ENCODE measurements around the gene FLT4. TPM values are rescaled to one million over a fixed set of nuclear protein-coding genes. Genes with fewer than 3 reads are reported as not detected.
"Not testable (repeated sequence)": the region's sequence is repeated elsewhere in the genome, so short reads cannot be mapped to it uniquely, and the experiment has no call there.

Gene FLT4
- total RNA-seq, 1 donor from 2014 or later = 21.8 TPM

DNA sequence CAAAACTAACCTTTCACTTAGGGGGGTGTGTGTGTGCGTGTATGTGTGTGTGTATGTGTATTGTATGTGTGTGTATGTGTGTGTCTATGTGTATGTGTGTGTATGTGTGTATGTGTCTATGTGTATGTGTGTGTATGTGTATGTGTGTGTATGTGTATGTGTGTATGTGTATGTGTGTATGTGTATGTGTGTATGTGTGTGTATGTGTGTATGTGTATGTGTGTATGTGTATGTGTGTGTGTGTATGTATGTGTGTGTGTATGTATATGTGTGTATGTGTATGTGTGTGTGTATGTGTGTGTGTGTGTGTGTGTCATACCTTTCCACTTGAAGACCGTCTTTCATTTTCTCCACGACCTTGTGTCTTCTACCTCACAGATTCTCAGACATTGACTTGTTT is 20.8 kb upstream of the FLT4 start:
- DNase-seq = no peak

DNA sequence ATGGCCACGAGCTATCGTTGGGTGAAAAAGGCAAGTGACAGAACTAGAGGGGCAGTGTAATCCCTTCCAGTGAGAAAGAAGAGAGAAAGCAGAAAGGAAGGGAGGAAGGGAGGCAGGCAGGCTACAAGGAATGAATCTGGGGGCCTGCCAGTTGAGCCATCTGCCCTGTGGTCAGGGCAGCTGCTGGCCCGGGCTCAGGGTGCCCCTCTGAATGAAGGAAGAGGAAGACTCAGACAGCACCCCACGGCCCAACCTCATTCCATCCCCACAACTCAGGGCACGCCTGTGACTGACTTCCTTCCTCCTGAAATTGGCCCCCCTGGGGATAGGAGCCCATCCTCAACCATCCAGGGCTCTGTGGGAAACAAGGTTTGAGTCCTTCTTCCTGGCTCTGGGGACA is 20.3 kb upstream of the FLT4 start:
- DNase-seq = no peak

DNA sequence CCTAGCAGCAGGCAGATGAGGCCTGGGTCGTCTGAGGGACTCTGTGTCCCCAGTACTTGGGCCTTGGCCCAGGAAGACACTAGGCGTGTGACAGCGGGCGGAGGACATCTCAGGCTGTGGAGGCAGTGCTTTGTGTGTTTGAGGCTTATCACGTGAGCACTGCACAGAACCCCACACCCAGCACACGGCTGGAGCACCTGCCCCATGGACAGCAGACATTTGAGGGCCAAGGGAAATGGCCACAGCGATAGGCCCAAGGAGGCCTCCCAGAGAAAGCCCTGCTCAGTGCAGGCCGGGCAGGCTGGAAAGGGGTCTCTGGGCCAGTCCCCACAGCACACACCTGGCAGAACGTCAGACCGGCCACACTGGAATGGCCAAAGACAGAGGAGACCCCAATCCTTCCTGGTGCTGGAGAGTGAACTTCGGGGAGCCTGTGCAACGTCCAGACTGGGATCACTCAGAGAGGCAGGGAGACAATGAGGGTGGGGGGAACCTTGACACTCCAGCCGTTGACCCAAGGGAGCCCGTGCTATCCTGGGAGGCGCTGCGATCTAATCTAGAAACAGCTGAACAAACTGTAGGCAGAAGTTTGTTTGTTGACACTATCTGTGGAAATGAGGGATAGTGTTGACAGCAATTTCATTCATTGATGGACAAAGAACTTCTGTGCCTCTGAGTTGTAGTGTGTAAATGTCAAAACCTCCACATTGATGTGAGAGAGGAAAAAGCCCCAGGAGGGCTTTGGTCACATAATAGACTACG is 19.6 kb upstream of the FLT4 start:
- DNase-seq = no peak

DNA sequence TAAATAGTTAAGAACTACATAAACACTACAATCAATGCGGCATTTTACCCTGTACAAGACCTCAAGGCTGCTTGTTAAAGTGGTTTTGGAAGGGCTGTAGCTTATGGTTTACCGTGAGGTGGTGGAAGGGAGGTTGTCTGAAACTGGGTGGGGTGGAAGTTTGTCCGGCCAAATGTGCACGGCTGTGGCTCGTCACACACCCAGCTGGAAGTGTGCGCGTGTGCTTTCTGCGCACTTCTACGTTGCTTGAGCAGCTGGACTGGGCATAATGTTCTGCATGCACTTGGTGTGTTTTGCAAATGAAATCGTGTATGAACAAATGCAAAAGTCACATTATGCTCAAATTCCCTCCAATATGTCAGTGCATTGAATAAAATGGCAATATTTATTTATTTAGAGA is 17.4 kb upstream of the FLT4 start:
- no peak for DNase-seq

DNA sequence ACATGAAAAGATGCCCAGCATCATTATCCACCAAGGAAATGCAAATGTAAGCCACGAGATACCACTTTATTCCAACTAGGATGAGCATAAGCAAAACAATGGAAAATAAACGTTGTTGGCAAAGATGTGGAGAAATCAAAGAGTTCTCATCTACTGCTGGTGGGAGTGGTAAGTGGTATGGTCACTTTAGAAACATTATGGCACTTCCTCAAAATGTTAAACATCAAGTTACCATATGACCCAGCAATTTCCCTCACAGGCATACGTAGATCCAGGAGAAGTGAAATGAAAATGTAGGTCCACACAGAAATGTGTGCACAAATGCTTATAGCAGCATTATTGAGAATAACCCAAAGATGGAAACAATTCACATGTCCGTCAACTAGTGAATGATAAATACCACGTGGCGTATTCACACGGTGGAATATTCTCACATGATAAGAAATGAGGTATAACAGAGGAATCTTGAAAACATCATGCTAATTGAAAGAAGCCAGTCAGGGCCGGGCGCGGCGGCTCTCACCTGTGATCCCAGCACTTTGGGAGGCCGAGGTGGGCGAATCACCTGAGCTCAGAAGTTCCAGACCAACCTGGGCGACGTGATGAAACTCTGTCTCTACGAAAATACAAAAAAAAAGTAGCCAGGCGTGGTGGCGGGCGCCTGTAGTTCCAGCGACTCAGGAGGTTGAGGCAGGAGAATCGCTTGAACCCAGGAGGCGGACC is 16.4 kb upstream of the FLT4 start:
- no peak for DNase-seq

DNA sequence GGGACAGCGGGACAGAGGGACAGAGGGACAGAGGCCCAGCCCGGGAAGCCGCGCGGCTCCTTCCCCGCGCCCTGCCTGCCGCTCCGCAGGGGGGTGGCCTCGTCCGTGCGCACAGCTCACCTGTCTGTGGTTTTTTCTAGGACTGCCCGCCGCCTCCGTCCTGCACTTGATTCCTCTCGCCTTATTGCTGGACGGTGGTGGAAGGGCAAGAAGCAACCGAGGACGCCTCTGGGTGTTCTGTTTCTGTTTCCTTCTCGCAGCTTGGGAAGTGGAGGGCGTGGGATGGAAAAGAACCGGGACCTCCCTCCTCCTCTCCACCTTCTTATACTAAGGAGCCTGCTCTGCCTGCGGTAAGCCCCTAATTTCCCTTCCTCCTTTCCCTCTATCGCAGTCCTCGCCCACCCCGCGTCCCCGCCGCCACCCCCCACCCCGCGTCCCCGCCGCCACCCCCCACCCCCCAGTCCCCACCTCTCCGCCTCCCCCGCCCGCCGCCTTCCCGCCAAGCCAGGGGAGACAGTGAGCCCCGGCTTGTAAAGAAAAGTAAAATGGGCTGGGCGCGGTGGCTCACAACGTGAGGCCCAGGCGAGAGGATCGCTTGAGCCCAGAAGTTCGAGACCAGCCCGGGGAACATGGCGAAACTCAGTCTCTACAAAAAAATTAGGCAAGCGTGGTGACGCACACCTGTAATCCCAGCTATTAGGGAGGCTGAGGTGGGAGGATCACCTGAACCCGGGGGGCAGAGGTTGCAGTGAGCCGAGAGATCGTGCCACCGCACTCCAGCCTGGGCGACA is 9.6 kb upstream of the FLT4 start:
- no peak for DNase-seq

DNA sequence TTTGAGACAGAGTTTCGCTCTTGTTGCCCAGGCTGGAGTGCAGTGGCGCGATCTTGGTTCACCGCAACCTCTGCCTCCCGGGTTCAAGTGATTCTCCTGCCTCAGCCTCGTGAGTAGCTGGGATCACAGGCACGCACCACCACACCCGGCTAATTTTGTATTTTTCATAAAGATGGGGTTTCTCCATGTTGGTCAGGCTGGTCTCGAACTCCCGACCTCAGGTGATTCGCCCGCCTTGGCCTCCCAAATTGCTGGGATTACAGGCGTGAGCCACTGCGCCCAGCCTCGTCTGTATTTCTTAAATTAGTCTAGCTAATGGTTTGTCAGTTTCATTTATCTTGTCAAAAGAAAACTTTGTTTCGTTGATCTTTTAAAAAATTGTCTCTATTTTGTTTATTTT is 5.8 kb upstream of the FLT4 start:
- DNase-seq = not testable (repeated sequence)

DNA sequence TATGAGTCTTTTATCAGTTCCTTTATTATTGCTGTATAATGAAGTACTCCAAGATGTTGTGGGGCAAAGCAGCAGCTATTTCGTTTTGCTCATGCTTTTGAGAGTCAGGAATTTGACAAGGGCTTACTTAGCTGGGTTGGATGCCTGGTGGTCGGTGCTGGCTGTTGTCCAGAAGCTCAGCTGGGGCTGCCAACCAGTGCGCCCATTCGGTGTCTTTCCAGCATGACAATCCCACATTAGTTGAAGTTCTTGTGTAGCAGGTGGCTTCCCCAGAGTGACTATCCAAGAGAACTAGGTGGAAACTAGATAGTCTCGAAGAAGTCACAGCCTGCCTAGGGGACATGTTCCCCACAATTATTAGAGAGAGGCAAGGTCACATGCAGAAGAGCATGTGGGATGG is 3.4 kb upstream of the FLT4 start:
- DNase-seq = no peak

DNA sequence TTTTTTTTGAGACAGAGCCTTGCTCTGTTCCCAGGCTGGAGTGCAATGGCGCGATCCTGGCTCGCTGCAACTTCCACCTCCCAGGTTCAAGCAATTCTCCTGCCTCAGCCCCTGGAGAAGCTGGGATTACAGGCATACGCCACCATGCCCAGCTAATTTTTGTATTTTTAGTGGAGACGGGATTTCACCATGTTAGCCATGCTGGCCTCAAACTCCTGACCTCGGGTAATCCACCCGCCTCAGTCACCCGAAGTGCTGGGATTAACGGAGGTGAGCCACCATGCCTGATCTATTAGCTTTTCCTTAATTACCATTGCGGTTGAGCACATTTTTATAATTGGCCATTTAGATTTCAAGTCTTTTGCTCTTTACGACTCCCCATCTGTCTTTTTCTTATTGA is 2.9 kb upstream of the FLT4 start:
- DNase-seq = no peak

DNA sequence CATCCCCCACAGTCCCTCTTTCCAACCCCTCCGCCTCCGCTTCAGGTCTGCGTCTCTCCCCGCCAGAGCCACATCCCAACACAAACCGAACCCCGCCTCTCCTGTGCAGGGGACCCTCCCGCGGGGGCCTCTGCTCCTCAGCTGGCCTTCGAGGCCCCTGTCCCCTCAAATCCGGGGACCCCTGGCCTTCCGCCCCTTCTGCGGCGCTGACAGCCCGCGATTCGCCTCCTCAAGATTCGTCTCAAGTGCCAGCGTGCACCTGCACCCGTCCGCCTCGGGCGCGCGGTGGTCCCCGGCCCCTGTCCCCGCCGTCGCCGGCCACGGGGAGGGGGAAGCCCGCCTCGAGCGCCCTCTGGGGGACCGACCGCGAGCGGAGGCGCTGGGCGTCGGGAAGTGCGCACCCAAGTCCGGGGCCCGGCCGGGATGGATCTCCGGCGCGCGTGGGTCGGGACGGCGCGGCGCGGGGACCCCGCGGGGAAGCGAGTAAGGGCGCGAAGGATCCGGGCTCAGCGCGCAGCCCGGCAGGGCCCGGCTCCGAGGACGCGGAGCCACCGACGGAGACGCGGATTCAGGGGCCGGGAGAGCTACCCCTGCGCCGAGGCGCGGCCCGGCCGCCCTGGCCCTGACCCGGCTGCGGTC is 623 bp downstream of the FLT4 start:
- no peak for DNase-seq

DNA sequence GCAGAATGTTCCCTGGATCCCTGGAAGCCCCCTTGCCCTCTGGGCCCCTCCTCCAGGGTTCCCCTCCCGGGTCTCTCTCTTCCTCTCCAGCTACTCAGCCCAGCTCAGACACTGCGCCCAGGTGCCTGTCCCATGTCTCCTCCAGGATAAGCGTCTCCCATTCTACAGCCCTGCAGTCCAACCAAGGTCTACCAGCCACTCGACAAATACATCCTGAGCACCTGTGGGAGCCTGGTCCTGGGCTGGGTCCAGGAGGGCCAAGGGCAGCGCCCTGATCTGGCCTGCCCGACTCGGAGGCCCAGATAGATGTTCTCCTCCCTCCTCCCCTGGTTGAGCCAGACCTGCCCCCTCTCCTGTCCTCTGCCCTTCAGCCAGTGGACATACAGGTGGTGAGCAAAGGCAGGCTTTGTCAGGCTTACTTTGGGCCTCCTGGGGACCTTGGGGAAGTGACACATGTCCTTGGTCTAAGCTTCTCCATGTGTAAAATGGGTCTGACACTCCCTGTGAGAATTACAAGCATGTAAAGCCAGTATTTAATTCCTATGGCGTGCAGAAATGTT is 1.4 kb downstream of the FLT4 start:
- no peak for DNase-seq

DNA sequence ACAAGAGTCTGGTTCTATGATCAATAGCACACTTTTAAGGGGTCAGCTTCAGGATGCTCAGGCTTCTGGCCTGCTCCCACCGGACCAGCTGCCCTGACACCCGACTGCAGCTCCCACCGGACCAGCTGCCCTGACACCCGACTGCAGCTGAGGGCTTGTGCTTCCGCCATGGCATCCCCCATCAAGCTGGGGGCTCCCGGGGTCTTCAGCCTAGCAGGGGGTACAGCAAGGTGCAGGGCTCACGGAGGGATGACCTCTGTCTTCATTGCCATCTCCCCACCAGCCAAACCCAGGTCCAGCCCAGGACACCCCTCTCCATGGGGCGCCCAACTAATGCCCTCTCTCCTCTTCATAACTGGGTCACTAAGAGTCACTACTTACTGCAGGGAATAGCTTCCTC is 1.9 kb downstream of the FLT4 start:
- DNase-seq = no peak

DNA sequence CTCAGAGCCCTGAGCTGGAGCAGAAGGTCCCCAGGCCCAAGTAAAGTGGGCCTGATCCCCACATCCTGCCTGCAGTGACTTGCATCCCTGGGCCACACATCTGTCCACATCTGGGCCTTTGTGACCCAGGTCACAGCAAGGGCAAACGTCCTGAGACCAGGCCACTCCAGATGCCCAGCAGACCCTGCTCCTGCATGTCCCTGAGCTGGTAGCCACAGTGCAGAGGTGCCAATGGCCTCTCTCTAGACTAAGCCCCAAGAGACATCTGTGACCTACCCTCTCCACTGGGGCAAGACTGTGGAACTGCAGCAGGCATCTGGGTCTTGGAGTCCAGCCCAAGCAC is 2.5 kb downstream of the FLT4 start:
- DNase-seq = no peak

DNA sequence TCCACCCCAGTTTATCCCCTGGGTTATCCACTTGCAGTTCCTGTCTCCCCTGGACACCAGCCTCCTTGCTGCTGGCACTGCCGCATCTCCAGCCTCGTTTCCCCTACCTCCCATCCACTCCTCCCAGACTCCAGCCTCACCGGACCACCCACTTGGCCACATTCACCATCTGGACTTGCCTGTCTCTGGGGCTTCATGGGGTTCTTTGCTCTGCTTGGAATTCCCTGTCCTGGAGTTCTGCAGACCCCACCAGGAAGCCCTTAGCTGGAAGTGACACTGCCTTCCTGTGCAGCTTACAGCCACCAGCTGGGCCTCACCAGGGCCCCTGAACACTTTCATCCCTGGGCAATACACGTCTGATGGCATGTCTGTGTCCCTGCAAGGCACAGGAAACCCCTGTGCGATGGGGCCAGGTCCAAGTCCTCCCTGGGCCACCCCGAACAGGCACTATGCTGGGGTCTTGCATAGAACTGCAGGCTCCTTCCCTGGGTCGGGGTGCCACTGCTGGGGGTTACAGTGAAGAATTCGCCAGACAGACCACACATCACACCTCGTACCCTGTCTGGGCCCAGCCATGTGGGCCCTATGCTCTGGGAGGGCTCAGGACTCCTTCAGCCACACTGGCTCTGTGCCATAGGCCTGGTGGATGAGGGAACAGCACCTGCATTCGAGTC is 3.0 kb downstream of the FLT4 start:
- no peak for DNase-seq

DNA sequence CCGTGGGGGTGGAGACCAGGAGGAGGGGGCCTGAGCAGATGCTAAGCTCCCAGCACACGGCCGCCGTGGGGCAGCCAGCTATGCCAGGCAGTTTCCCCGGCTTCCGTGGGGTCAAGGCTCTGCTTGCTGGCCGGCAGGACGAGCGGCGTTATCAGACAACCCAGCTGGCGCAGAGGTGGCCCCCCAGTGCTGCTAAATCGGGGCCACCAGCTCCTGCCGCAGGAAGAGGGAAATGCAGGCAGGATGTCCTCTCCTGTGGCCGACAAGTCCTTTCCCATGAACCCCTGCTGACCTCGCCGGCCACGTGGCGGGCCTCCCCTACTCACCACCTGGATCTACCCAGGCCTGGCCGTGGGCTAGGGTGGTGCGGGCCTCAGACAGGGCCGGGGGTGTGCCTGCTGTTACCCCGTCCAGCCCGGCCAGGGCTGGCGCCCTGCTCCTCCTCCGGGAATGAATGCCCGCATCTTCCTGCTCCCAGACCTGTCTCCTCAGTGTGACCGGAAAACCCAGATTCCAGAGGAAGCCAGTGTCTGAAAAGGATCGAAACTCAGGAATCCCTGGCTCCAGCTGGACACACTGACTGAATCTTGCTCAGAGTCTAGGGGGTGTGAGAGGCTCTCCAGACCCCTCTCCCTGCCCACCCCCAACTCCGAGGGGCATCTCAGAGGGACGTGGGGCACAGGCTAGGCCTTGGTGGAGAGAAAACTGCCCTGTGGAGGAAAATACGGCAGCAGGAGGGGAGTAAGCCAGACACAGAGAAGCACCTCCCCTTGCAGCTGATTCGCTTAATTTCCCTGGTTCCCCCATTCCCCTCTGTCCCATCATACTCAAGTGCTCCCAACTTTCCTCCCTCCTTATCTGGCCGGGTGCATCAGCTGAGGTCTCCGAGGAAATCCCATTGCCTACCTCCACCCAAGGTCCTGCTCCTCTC is 3.9 kb downstream of the FLT4 start:
- no peak for DNase-seq

DNA sequence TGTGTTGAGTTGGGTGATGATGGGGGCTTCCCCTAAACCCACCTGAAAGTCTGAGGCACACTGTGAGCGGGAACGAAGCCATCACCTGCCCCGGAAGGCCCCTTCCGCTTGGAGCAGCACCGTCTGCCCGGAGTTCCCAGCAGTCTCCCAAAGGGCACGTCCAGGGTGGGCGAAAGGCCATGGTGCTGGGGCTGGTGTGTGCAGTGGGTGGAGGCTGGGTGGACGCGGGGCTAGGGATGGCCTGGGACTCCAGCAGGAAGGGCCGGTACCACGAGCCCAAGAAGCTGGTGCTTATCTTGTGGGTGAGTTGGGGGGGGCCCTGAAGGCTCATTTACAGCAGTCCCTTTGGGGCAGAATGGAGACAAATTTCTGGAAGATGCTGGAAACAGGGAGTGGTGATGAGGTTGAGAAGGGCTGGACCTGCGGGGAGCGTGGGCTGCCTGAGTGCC is 4.6 kb downstream of the FLT4 start:
- DNase-seq = no peak

DNA sequence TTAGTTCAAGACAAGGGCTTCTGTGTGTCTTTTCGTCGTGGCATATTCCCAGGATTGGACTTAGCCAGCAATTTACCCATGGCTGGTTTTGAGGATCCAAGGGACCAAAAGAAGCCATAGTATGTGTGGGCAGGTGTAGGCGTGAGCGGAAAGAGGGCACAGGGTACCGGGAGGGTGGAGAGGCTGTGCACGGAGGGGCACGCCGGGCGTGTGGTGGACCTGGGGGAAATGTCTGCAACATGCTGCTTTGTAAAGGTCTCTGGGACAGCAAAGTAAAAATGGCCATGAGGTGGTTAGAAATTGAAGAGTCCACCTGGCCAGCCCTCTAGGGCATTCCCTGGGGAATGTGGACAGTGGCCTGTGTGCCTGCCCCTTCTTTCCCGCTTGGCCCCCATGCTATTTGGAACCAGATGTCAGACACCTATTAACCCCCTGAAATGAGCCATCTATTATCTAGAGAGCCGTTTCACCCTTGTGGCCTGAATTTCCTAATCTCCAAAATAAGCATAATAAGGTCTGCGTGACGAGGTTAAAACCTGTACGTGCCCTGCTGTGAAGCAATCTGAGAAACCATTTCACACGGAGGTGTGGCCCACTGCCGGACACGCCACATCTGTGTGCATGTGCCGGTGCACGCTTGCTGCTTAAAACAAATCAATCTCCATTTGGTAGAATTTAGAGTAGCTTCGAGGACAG is 5.1 kb downstream of the FLT4 start:
- DNase-seq = no peak

DNA sequence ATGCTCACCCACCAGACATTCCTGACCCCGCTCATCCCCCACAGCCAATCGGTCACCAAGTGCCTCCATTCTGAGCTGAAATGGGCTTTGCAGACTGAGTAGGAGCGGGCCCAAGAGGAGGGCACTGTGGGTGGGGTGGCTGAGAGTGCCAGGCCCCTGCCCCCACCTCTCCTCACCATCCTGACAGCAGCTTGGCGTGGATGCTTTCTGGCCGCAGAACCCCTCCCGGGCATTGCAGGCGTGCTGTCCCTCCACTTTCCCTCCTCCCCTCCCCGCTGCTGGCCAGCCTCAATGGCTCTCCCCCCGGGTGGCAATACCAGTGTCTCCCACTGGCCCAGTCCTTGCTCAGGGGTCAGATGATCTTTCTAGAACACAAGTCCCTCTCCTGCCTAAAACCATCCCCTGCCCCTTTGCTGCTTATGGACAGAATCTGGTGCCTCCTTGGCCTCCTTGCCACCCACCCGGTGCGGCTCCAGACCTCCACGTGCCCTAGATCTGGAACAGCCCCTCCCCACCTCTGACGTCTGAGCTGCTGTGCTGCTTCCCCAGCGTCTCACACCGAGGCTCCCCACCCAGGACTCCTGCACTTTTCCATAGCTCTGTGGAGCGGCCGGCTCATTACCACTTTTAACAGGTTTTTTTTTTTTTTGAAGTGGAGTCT is 6.1 kb downstream of the FLT4 start:
- DNase-seq = no peak

DNA sequence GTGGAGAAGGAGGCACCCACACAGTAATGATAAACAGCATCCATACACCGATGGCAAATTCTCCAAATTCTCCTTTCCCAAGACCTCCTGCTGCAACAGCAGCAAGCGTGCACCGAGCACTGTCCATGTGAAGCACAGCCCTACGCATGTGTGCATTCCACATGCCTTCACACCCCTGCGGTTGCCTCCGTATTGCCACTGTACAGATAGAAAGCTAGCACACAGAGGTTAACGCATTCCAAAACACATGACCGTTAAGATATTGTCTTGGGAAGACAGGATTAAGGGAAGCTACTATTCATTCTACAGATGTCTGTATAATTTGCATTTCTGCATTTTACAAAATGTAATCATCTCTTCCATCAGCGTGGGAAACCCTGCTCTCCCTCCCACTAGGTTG is 6.6 kb downstream of the FLT4 start:
- DNase-seq = no peak
